CD4-positive, alpha-beta T cell treated with Interleukin-1 beta for 1 hour (primary cell): Measurements from ENCODE around the gene JPH2.
A peak's percentile ranks its signal among the peaks of the same experiment; 100 is the strongest.
"Not testable (repeated sequence)": the region's sequence is repeated elsewhere in the genome, so short reads cannot be mapped to it uniquely, and the experiment has no call there.

Source experiments
- DNase-seq, 2 donors: peaks; one replicate each; pipeline ENCODE4 v3.0.0-alpha.2; 2020 to 2022

Gene JPH2

DNA sequence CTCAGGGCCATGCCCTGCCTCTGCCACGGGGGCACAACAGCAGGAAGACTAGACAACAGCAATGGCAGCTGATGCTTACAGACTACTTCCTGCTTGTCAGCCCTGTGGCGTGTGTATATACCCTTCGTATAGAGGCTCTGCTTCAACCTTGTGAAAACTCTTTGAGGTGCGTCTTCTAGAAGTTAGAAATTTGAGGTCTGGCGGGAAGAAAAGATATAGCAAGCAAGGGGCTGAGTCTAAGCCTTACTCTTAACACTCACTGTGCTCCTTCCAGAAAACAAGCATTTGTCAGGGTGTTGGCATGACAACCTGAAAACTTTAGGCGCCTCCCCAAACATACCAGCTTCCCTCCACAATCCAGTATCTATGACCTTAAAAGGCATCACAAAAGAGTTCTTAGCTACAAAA lies 33.3 kb downstream of the JPH2 start:
- peak; percentile 46 to 49 for DNase-seq

- DNase-seq = no peak
Observed at GRCh38 chr20:44151621-44152416, 35.2 kb downstream of the JPH2 start.

GRCh38 chr20:44146272-44146671 lies 40.7 kb downstream of the JPH2 start:
- DNase-seq = no peak

- no peak for DNase-seq
Observed at GRCh38 chr20:44145131-44145775, 41.7 kb downstream of the JPH2 start.

DNA sequence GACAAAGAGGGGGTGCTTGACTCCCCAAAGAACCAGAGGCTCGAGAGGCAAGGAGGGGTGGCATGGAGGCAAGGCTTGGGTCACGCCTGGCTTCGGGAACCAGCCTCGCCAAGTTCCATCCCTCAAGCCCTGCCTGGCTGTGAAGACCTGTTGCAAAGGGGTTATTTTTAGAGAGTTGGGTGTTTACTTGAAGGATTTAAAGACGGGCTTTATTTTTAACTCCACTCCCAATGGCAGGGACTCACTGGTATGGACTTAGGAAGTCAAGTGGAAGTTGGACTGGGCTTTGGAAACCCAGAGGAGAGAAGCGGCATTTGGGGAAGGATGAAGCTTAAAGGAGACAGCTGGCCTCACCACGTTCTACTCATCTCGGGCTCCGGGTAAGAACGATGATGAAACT lies 43.1 kb downstream of the JPH2 start:
- DNase-seq = no peak

- DNase-seq = no peak
Observed at GRCh38 chr20:44142413-44142812, 44.6 kb downstream of the JPH2 start.

- no peak for DNase-seq
Observed at GRCh38 chr20:44141873-44142272, 45.1 kb downstream of the JPH2 start.

DNA sequence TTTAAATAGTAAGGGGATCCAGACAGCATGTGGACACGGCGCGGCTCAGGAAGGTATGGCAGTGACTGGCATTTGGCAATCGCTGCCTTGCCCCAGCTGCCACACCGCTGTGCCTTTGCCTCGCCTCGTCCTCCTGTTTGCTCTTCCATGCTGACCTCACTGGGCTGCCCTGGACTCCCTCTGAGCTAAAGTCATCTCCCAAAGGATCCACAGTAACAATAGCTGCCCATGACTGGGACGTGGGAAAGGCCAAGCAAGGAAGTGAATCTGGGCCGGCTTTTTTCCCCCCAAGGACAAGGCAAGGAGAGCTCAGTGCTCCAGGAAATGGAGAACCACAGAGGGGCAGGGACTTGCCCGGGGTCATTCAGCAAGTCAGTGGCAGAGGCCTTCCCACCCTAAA lies 48.1 kb downstream of the JPH2 start:
- no peak for DNase-seq

DNA sequence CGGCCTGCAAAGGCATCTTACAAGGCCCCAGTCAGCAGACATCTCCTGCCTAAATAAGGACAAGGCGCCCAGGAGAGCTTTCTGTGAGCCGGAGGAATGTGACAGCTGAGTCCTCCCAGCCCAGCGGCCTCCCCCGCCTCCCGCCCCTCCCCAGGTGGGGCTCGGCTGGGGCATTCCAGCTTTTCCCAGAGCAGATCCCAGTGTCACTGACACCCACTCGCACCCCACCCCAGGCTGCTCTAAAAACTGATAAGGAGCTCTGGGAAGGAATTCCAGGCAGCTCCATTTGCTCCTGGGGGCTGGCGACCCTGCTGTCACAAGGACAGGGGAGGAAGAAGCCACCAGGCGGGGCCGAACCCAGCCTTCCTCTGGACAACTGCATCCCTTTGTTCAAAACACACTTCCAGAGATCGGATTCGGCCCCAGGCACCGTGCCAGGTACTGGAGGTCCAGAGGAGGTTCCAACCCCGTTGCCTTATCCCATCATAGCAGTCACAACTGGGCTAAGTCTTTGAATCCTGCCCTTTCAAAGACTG lies 49.7 kb downstream of the JPH2 start:
- no peak for DNase-seq

GRCh38 chr20:44136579-44137265 lies 50.3 kb downstream of the JPH2 start:
- DNase-seq = no peak

DNA sequence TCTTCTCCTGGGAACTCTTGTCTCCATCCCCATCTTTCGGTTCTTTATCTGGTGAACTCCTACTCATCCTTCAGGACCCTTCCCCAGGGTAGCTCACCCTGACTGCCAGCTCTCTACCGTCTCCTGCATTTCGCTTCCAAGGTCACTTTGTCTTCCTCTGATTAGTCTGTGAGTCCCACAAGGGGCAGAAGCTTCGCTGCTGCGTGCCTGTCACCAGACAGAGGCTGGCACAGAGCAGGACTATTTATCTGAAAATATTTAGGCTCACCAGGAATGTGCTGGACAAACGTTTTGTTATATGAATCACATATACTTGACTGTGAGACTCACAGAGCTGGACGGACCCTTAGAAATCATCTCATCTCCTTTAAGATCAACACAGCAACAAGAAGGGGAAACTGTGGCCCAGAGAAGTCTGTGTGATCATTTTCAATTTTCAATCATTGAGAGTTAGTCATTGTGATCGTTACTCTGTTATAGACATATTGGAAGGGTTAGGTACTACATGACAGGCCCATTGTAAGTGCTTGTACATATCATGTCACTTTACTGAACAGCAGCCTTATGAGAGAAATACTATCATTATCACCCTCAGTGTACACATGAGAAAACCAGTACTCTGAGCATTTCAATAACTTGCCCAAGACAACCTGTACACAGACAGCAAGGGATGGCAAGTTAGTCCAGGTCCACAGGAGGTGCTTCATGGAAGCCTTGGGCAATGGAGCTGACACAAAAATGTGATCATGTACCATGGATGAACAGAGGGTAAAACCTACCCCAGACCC lies 51.4 kb downstream of the JPH2 start:
- no peak for DNase-seq

GRCh38 chr20:44135012-44135412 lies 52.0 kb downstream of the JPH2 start:
- no peak for DNase-seq

DNA sequence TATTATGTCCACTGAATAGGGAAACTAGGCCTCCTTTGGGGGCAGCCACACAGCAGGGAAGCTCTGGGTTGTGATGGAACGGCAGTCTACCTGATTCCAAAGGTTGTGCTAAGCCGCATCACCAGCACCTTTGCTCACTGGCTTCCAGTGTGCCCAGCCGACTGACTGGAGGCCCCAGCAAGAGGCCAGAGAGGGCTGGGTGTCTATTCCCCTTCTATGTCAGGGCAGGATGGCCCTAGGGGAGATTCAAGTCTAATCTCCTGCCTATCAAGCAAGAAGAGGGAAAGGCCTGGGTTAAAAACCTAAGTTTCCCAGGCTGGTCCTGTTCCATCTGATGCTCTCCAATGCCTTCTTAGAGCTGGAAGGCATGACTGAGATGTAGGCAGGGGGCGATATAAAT lies 53.6 kb downstream of the JPH2 start:
- DNase-seq = no peak

DNA sequence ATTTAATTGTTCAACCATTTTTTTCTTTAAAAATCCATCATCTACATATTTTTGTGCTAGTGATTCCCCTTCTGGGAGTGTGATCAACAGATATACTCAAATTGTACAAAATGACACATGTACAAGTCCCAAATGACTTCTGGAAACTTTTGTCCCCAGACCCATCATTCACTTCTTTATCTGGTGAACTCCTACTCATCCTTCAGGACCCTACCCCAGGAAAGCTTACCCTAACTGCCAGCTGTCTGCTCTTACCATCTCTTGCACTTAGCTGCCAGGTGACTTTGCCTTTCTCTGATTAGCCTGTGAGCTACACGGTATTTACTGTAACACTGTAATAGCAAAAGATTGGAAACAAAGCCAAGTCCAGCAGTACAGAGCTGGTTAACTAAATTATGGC lies 55.3 kb downstream of the JPH2 start:
- no peak for DNase-seq

- no peak for DNase-seq
Observed at GRCh38 chr20:44129911-44130718, 56.9 kb downstream of the JPH2 start.

DNA sequence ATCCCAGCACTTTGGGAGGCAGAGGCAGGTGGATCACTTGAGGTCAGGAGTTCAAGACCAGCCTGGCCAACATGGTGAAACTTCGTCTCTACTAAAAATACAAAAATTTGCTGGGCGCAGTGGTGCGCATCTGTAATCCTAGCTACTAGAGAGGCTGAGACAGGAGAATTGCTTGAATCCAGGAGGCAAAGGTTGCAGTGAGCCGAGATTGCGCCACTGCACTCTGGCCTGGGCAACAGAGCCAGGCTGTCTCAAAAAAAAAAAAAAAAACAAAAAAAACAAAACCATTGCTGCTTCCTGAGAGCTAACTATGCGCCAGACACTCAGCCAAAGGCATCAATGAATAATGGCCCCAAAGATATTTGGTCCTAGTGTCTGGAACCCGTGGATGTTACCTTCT lies 57.7 kb downstream of the JPH2 start:
- not testable (repeated sequence) for DNase-seq

DNA sequence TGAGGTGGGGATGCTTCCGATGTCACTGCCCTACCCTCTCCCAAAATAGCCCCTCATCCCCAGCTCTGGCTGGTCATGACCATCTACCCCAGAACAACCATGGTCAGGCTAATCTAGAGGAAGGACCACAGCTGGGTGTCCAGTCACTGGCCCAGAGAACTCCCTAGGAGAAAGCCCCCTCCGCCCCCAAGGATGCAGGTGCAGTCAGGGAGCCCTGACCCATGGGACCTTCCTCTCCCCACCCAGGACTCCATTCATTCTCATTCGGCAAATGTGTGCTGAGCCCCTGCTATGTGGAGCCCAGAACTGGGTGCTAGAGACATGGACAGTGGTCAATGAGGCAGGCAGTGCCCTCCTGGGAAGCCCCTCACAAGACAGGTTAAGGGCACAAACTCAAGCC lies 60.5 kb downstream of the JPH2 start:
- no peak for DNase-seq

GRCh38 chr20:44125332-44126127 lies 61.5 kb downstream of the JPH2 start:
- no peak for DNase-seq

- DNase-seq = no peak
Observed at GRCh38 chr20:44123874-44124535, 63.0 kb downstream of the JPH2 start.

- no peak for DNase-seq
Observed at GRCh38 chr20:44123251-44123650, 63.7 kb downstream of the JPH2 start.
